Epidermal melanocyte (primary cell): Measurements from ENCODE around the gene LGALS9.

Source experiments
- DNase-seq: peaks from one replicate; pipeline ENCODE4 v3.0.0; 2011; ENCODE audit warnings: low spot score; ENCODE audit not compliant: insufficient read length

LGALS9 gene

DNA sequence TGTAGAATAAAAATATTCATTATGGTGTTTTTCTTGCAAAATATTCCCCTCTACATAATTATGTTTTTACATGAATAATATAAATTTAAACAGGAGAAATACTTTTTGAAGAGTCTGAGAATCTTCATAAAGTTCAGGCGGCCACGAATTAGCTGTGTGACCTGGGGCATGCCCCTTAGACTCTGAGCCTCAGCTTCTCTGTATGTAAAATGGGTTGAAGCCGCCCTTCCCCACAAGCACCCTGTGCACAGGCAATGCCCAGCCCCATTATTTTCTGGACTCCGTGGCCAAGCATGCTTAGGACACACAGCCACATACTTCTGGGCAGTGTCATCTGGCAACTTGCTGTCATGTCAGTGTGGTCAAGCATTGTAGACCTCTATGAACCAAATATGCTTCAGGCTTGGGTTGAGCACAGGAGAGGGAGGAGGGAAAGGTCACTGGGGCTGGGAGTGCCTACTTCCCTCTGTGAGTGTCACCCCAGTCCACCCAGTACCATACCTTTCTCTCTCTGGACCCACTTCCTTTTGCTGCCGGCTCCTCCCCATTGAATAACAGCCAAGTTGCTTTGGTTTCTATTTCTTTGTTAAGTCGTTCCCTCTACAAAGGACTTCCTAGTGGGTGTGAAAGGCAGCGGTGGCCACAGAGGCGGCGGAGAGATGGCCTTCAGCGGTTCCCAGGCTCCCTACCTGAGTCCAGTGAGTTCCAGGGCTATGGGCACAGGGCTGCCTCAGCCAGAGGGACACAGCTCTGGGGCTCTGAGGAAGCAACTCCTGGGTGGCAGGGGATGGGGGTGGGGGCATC, at the start of gene LGALS9:
LGALS9 (plus strand) TSS at position 582 of the 804 bp plus-strand sequence; CDS start at position 660, 78 bp downstream.
- DNase-seq: no peak

DNA sequence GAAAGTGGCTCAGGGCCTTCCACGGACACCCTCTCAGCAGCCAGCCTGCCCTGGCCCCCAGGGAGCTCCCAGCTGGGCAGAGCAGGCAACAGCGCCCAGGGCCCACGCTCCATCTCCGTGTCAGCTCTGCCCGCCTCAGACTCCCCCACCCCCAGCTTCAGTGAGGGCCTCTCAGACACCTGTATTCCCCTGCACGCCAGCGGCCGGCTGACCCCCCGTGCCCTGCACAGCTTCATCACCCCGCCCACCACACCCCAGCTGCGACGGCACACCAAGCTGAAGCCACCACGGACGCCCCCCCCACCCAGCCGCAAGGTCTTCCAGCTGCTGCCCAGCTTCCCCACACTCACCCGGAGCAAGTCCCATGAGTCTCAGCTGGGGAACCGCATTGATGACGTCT, 48.3 kb upstream of the LGALS9 start:
- no peak for DNase-seq

DNA sequence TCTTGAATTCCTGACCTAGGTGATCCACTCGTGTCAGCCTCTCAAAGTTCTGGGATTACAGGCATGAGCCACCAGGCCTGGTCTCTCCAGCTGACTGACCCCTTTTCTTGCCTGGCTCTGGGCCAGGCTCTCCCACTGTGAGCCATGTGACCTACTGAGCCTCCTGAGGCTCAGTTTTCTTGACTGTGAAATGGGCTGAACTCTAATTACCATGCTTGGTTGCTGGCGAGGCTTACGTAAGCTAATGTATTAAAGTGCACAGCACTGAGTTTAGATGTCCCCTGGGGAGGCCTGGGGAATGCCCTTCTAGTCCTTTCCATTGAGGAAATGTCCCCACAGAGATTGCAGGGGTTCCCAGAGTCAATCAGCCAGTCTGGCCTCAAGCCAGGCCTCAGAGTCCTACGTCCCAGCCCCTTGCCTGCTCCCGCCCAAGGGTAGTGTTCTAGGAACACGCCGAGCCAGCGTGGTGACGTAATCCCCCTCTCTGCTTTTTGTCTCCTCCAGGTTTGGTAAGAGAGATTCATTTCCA, 45.8 kb upstream of the LGALS9 start:
- no peak for DNase-seq

DNA sequence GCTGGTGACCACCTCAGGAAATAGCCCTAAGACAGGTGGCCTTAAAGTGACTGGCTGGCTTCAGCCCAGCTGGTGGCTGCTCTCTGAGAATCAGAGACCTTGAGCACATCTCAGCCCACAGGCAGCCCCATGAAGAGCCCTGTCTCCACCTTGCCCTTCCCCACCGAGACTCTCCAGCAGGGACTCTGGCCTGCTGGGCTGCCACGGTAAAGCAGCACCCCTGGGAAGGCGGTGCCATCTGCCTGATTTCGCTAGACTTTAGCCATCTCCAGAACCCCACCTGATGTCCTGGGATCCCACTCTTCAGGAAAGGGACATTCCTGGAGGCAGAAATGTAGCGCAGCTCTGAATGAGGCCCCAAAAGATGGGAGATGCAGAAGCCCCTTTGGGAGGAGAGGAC, 45.2 kb upstream of the LGALS9 start:
- DNase-seq: no peak

DNA sequence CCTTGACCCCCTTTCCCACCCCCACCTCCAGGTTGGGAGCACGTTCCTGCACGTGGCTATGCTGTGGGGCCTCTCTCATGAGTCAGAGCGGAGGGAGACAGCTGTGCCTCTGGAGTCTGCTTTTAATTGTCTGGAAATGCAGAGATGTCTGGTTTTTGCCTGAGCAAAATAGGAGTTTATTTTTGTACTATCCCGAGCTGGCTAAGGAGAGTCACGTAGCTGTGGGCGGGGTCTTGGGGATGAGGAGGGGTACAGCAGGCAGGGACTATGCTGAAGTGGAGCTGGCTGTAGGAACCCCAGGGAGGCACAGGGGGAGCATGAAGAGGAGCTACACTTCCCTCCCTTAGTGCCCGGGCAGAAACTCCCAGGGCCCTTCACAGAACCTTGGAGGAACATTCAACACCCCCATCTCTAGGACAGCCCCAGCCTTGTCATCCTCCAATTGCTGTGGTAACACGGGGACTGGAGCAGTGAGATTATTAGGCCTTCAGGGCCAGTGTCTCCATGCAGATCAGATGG, 44.7 kb upstream of the LGALS9 start:
- DNase-seq: peak; percentile 54

DNA sequence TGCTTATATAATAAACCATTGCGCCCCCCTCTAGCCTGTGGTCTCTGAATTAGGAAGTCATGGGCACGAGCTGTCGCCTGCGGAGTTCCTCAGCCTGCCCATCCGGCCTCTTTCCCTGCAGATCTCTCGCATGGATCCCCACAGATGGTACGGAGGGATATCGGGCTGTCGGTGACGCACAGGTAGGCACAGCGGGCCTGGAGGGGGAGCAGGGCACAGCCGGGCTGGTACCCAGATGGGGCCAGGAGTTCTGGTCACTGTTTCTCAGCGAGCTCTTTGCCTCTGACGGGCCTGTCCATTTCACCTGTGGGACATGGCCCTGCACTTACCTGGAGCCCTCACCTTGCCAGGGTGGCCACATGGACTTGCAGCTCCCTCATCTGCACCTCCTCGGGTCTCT, 42.6 kb upstream of the LGALS9 start:
- no peak for DNase-seq

DNA sequence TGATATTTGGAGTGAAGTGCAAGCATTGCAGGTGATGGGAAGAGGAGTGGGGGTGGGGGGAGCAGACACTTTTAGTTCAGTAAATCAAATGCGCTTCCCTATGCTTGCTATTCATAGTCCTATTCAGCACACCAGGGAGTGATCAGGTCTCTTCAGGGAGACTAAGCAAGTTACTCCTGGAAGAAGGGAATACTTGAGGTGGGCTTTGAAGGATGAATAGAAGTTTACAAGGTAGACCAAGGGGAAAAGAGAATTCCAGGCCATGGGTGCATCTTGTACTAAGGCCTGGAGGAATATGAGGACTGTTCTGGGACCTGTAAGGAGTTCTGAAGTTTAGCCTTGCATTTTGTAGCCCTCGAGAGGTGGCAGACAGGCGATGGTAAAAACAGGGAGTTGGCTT, 40.1 kb upstream of the LGALS9 start:
- no peak for DNase-seq

DNA sequence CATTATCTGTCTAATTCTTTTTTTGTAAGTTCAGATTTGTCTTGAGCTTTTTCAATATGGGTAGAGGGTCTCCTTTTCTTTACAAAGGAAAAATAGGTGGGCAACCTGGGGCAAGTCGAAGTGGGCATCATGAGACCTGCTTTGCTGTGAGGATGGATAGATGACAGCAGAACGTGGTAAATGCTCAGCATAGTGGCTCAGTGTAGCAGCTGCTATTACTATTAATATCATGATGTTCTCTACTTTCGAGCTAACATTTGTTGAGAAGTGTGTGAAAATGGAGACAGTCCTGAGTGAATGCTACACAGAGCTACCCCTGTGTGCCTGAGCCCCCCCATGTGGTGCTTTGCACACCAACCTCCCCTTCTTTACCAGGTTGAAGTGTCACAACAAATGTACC, 39.0 kb upstream of the LGALS9 start:
- no peak for DNase-seq

DNA sequence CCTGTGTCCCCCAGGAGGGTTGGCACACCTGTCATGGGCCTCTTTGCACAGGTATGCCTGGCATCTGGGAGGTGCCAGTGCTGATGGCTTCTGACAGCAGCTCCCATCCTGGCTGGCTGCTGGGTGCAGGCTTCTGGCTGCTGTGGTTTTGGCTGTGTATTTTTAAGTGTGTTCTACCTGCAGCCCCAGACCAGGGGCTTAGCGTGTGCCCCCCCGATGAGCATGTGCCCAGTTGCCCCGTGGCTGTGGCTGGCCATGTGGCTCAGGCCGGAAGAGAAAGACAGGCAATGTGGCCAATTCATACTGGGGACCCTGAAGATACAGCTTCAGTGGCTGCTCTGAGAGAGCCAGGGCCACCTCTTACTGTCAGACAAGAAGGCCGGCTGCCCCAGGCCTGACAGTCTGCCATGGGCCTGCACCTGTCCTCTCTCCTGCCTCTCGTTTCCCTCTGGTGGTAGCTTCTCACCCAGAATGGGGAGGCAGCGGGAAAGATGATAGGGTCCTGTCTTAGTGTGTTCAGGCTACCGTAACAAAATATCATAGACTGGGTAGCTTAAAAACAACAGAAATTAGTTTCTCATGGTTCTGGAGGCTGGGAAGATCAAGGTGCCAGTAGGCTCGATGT, 37.6 kb upstream of the LGALS9 start:
- DNase-seq: no peak

DNA sequence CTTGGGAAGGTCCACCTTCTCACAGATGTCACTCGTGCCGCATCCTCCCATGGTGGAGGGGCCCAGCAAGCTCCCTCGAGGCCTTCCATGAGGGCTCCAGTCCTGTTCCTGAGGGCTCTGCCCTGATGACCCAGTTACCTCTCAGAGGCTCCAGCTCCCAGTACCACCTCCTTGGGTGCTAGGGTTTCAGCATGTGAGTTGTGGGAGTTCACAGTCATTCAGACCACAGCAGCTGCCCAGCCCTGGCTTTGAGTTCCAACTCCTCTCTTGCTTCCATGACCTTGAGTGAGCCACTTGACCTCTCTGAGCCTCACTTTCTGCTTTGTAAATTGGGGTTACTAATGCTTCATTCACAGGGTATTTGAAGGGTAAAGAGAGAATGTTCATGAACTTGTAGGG, 37.1 kb upstream of the LGALS9 start:
- DNase-seq: no peak

DNA sequence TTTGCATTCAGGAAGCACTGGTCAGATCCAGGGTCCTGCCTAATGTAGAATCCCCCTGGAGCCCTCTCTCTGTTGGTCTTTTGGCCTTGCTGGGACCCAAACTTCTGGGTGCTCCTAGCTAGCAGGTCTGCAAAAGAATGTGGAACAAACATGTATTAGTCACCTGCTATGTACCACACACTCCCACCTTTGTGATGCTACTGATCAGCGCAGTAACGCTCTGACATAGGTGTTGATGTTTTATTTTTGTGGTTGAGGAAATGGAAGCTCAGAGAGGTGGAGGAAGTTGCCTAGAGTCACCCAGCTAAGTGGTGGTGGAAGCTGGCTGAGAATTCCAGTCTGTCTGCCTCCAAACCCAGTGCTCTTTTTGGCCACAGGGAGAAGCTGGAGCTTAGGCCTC, 35.8 kb upstream of the LGALS9 start:
- no peak for DNase-seq

DNA sequence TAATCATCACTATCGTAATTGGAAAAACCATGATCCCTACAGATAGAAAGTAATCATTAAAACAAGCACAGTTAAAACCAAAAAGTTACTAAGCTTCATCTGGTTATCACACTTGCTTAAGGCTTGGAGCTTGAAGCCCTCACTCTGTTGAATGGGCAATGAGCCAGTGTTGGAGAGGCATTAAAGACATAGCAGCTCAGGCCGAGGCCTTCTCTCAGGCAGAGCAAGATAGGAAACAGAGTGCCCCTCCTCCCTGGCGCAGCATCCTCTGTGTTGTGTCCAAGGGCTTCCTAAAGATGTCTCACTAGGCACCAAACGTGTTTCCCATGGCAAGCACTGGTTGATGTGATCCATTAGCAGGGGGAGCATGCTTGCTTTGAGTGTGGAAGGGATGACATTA, 34.9 kb upstream of the LGALS9 start:
- no peak for DNase-seq

DNA sequence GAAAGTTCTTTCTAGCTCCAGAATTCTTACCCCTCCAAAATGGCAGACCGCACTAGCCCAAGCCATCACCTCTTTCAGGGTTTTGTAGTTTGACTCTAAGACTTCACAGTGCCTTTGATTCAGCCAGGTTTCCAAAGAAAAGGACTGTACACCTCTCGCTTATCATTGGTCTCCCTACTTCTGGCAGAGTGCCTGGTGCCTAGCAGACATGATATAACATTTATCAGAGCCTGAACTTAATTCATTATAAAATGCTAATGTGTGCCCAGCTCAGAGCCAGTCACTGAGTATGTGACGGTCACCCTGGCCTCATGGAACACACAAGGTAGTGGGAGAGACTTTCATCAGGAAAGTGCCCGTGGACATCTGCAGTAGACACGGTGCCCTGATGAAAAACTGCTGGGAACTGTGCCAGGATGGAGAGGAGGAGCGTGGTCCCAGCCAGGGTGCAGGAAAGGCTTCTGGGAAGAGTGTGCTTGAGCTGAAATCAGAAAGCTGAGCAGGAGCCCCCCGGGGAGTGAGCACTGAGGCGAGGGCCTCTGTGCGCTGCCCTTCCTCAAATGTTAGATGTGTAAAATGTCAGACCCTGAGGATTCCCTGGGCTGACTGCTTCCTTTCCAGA, 34.3 kb upstream of the LGALS9 start:
- no peak for DNase-seq

DNA sequence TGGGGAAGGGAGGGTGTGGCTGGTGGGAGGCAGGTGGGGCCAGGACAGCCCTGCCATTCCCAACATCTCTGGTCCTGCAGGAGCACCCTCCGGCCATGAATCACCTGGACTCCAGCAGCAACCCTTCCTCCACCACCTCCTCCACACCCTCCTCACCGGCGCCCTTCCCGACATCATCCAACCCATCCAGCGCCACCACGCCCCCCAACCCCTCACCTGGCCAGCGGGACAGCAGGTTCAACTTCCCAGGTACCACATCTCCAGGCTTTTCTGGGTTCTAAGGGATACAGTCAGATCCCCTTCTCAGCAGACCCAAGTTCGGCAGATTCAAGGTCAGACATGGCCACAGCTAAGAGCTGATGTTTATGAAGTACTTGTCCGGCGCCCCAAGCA, 33.8 kb upstream of the LGALS9 start:
- DNase-seq: no peak

DNA sequence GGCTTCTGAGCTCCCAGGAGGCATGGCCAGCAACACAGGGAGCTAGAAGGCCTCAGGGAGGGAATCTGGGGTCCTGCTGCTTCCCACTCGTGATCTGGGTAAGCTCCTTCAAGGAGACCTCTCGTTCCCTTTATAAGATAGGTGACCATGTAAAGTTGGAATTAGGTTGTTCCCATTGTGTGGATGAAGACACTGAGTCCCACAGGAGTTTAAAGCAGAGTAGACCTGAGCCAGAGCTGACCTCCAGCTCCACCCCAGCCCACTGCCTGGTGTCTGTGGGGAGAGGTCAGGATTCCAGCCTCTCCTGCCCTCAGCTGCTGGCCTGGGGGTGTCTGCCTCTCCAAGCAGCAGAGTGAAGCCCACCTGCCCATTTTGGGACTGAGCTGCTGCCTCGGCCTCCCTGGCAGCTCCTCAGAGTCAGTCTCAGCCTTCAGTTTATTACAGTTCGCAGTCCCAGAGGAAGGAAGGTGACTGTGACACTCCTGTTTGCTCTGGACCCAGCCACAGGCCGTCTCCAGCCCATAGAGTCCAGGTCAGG, 33.1 kb upstream of the LGALS9 start:
- no peak for DNase-seq

DNA sequence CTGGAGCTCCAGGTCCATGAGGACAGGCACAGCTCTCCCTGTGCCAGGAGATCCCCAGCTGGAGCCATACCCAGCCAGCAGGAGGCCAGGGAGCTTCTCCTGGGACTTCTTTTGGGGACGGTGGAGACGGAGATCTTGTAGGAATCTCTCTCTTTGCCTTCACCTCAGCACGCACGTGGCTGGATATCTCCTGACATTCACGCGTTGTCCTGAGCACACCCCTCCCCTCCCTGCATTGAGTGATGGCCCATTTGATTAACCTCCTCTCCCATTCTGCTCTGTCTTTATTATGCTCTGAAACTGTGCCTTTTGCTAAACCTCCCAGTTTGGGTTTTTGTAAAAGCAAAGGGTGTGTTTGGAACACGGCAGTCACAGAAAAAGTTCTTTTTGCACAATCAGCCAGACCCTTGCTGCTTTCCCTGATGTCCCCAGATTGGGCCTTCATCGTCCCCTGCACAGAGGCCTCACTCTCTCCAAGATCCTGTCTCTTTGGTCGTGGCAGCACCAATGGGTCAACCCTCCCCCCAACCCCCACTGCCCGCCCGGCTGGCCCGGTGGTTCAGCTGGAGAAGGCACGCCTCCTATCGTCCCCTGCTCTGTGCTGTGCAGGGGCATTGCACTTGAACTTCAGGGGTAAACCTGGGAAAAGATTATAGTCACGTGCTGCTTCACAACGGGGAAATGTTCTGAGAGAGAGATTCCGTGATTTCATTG, 32.5 kb upstream of the LGALS9 start:
- no peak for DNase-seq

DNA sequence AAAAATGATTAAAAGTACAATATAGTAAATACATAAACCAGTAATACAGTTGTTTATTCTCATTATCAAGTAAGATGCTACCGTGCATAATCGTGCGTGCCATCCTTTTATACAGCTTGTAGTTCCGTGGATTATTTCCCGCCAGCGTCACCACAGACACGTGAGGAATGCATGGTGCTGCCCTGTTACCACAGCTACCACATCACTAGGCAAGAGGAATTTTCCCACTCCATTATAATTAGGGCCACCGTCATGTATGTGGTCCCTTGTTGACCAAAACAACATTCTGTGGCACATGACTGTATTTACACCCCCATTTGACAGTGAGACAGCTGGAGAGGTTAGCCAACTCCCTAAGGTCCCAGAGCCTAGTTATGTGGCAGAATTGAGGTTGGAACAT, 30.5 kb upstream of the LGALS9 start:
- DNase-seq: no peak

DNA sequence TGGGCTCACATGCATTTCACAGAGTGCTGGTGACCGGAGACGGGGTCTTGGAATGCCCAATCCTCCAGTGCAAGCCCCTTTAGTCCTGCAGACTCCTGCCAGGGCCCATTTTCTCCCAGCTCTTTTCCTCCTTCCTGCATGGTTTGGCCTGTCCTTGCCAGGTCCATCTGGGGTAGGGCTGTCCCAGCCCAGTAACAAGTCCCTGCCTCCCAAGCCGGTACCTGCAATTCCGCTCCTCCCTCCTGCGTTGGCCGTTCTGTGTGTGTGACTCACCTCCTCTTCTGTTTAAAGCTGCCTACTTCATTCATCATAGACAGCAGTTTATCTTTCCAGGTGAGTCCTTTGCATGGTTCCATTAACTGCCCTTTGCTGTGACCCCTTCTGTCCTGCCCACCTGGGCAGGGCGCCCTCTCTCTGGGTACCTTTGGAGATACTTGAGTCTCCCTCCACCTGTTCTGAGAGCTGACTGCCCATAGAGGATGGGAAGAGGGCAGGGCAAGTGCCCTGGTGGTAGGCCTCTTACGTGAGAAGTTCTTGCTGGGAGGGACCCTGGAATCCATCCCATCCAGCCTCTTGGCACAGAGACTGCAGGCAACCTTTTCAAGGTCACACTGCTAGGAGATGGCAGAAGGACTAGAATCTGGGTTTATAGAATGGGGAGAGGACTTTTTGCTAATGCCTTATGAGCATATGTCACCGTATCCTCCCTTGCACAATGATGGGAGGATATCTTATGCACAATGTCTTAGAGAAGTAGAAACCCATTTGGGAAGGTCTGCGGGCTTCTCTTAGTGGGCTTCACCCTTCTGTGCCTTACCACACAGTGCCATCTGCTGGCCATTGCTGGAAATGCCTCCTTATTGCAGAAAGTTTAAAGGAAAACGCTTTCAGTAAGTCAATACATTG, 29.7 kb upstream of the LGALS9 start:
- peak; percentile 88 for DNase-seq

DNA sequence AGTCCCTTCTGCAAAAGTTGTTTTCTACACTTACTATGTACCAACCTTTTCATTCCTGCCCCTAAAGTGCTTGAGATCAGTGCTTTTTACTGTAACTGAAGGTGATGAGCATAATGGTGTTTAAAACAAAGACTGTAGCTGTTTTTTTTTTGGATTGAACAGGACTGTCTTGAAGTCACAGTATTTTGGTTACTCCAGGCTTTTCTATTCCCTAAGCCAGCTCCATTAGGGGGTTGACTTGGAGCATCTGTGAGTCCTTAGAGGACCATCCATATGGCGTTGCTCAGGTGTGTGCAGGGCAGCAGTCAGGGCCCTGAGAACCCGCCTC, 29.0 kb upstream of the LGALS9 start:
- no peak for DNase-seq

DNA sequence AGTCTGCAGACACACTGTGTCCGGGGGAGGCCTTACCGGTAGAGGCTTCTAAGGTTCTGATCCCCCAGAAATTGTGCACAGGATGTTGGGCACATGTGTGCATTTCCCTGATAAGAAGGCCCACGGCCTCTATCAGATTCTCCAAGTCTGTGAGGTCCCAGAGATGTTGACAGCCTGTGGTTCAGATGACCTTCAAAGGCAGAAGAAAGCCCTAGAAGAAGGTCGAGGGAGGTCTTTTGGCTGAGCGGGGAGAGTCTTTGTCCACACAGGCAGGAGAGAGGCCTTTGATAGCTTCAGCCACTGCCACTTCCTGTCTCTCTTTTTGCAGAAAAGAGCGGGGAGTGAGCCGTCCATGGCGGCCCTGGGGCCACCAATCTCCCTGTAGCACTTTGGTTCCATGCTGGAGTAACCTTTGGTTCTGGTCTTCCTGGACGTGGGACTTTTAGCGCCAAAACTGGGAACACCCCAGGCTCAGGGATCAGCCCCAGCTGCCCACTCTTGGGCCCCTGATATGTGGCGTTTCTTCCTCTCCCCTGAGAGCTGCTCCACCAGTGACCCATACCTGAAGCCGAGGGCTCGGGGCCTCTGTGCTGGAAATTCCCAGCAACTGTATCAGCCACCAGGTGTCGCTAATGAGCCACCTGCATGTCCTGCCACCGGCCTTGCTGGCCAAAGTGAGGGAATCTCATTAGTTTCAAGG, 28.1 kb upstream of the LGALS9 start:
- DNase-seq: peak; percentile 83
